ENCODE measurements around the gene PIGA.
"Not testable (repeated sequence)": the region's sequence is repeated elsewhere in the genome, so short reads cannot be mapped to it uniquely, and the experiment has no call there.

The PIGA gene

GRCh38 chrX:15310117-15310516 lies 25.2 kb downstream of the PIGA start:
- no peak for TF ChIP-seq CTCF (IDR thresholded peaks at IDR 0.05; ENCODE audit: insufficient read depth, low read depth, low read length, missing control alignments)
- no peak overlapping the region for H3K4me3 ChIP-seq (ENCODE audit: low read depth, low read length)
- no peak for DNase-seq (ENCODE audit: low read depth)

GRCh38 chrX:15305899-15306298 lies 29.4 kb downstream of the PIGA start:
- DNase-seq (ENCODE audit: low read depth); H3K4me3 ChIP-seq (ENCODE audit: low read depth, low read length): not testable (repeated sequence)

GRCh38 chrX:15301924-15302323 lies 33.4 kb downstream of the PIGA start:
- H3K4me3 ChIP-seq (ENCODE audit: low read depth, low read length): no peak overlapping the region
- DNase-seq (ENCODE audit: low read depth): peak; percentile 18
- no peak for TF ChIP-seq CTCF (IDR thresholded peaks at IDR 0.05; ENCODE audit: insufficient read depth, low read depth, low read length, missing control alignments)

- DNase-seq (ENCODE audit: low read depth): peak; percentile 1
- peak; percentile 34 for TF ChIP-seq CTCF (IDR thresholded peaks at IDR 0.05; ENCODE audit: insufficient read depth, low read depth, low read length, missing control alignments)
- no peak overlapping the region for H3K4me3 ChIP-seq (ENCODE audit: low read depth, low read length)
Measured at GRCh38 chrX:15299941-15300851, 35.1 kb downstream of the PIGA start.

GRCh38 chrX:15298780-15299179 lies 36.5 kb downstream of the PIGA start:
- no peak overlapping the region for H3K4me3 ChIP-seq (ENCODE audit: low read depth, low read length)
- no peak for TF ChIP-seq CTCF (IDR thresholded peaks at IDR 0.05; ENCODE audit: insufficient read depth, low read depth, low read length, missing control alignments)
- DNase-seq (ENCODE audit: low read depth): no peak

- no peak for DNase-seq (ENCODE audit: low read depth)
- no peak overlapping the region for H3K4me3 ChIP-seq (ENCODE audit: low read depth, low read length)
- TF ChIP-seq CTCF (IDR thresholded peaks at IDR 0.05; ENCODE audit: insufficient read depth, low read depth, low read length, missing control alignments): no peak
Measured at GRCh38 chrX:15298201-15298600, 37.1 kb downstream of the PIGA start.

- H3K4me3 ChIP-seq (ENCODE audit: low read depth, low read length): no peak overlapping the region
- no peak for DNase-seq (ENCODE audit: low read depth)
- no peak for TF ChIP-seq CTCF (IDR thresholded peaks at IDR 0.05; ENCODE audit: insufficient read depth, low read depth, low read length, missing control alignments)
Measured at GRCh38 chrX:15293451-15293850, 41.9 kb downstream of the PIGA start.

Measured in GM12865 (cell line).